Adrenal gland (tissue), 5 donors: ENCODE data around the gene SMIM35.

Source experiments
- CTCF ChIP-seq, 6 experiments: fragments of 450-650 bp in 4 of 6; fragments of 200-600 bp in 2 of 6; sonication (generic) in 1 of 6; IDR thresholded peaks; 1 replicate in 5 of 6; 2 replicates in 1 of 6; pipeline versions ENCODE4 v1.5.1 to v1.8.0; 2016 to 2021; ENCODE audit warnings: antibody characterized with exemption in 6 of 6, mild to moderate bottlenecking in 2 of 6, moderate library complexity in 1 of 6
- POLR2A ChIP-seq, 2 donors: fragments of 450-650 bp; IDR thresholded peaks; one replicate each; pipeline ENCODE4 v1.6.1; 2017; ENCODE audit warnings: antibody characterized with exemption in 2 of 2, mild to moderate bottlenecking in 2 of 2, moderate library complexity in 1 of 2
- donor health status: DM: no; HTN: no; CAD: no.

GRCh38 chr11:118046964-118047700 lies 39.6 kb downstream of the SMIM35 start:
- no peak for TF ChIP-seq CTCF (IDR thresholded peaks at IDR 0.05)
- TF ChIP-seq POLR2A (IDR thresholded peaks at IDR 0.05) = no peak
